PC-9 (cell line): ENCODE results near the gene RUSC1. TPM values are rescaled to one million over a fixed set of nuclear protein-coding genes. Genes with fewer than 3 reads are reported as not detected.

Experiments used
- BruUV-seq: library from RNA; stranded (reverse); fragments of 400-500 nt; replicated peaks from 2 replicates; lab custom pipeline; 2021; lab: Mats Ljungman, UMichigan
- CTCF ChIA-PET: fragments of 300-600 bp; sonication (Branson Sonifier 250); formaldehyde crosslinking; loops from one replicate; lab custom pipeline; 2022; ENCODE audit warnings: antibody characterized with exemption; lab: Charles Lee
- POLR2A ChIA-PET: fragments of 300-600 bp; sonication (Branson Sonifier 250); formaldehyde crosslinking; loops from one replicate; lab custom pipeline; 2022; ENCODE audit warnings: antibody characterized with exemption; ENCODE audit not compliant: unreplicated experiment; lab: Charles Lee
- DNase-seq, 2 experiments: peaks; one replicate each; pipeline versions ENCODE4 v3.0.0 to v3.0.0-alpha.2; 2015 to 2022; ENCODE audit warnings: mixed read lengths in 1 of 2
- H2AFZ ChIP-seq: fragments of 200-600 bp; sonication (generic); 2 replicates; pipeline ENCODE4 v1.8.1; 2017; ENCODE audit warnings: antibody characterized with exemption
- H3F3A ChIP-seq: fragments of 200-600 bp; sonication (generic); 2 replicates; pipeline ENCODE4 v1.8.1; 2017; ENCODE audit warnings: antibody characterized with exemption, mild to moderate bottlenecking, low read depth; ENCODE audit not compliant: insufficient read depth
- H3K27ac ChIP-seq: fragments of 200-600 bp; sonication (generic); 2 replicates; pipeline ENCODE4 v1.6.1; 2016; ENCODE audit warnings: mixed run types
- H3K27me3 ChIP-seq: fragments of 200-600 bp; sonication (generic); 2 replicates; pipeline ENCODE4 v1.6.1; 2016; ENCODE audit warnings: low read depth, mixed run types; ENCODE audit not compliant: insufficient read depth
- H3K36me3 ChIP-seq: fragments of 200-600 bp; sonication (generic); 2 replicates; pipeline ENCODE4 v1.6.1; 2016; ENCODE audit warnings: low read depth, mixed run types
- H3K4me1 ChIP-seq: fragments of 200-600 bp; sonication (generic); replicated peaks from 2 replicates; pipeline ENCODE4 v1.6.1; 2016; ENCODE audit warnings: mixed run types; ENCODE audit not compliant: insufficient read depth
- H3K4me2 ChIP-seq: fragments of 200-600 bp; sonication (generic); 2 replicates; pipeline ENCODE4 v1.6.1; 2017; ENCODE audit warnings: mixed run types
- H3K4me3 ChIP-seq: fragments of 200-600 bp; sonication (generic); 2 replicates; pipeline ENCODE4 v1.6.1; 2016; ENCODE audit warnings: mixed run types
- H3K79me2 ChIP-seq: fragments of 200-600 bp; sonication (generic); 2 replicates; pipeline ENCODE4 v1.6.1; 2017; ENCODE audit warnings: low read depth, mixed run types
- H3K9me2 ChIP-seq: fragments of 200-600 bp; sonication (generic); 2 replicates; pipeline ENCODE4 v1.8.1; 2017; ENCODE audit warnings: mild to moderate bottlenecking; ENCODE audit not compliant: insufficient read depth
- H3K9me3 ChIP-seq: fragments of 200-600 bp; sonication (generic); 2 replicates; pipeline ENCODE4 v1.8.1; 2016; ENCODE audit warnings: low read depth; ENCODE audit not compliant: insufficient read depth
- H4K20me1 ChIP-seq: fragments of 200-600 bp; sonication (generic); 2 replicates; pipeline ENCODE4 v1.8.1; 2017; ENCODE audit not compliant: insufficient read depth
- CTCF ChIP-seq: fragments of 200-600 bp; sonication (generic); conservative IDR thresholded peaks from 2 replicates; pipeline ENCODE4 v1.6.1; 2017; ENCODE audit warnings: mixed run types, antibody characterized with exemption, mild to moderate bottlenecking, moderate library complexity
- EZH2 ChIP-seq: fragments of 200-600 bp; sonication (generic); IDR thresholded peaks from 2 replicates; pipeline ENCODE4 v1.8.0; 2017; ENCODE audit warnings: antibody characterized with exemption, low read depth
- intact Hi-C: fragments of 100-400 bp; cut with micrococcal nuclease; formaldehyde crosslinking; loops from one replicate; pipeline ENCODE4 v1.10.0; 2022; ENCODE audit not compliant: unreplicated experiment
- total RNA-seq: library from RNA; stranded (reverse); gene quantifications from 2 replicates; pipeline ENCODE4 v1.2.3, GENCODE V29; 2021

The RUSC1 gene
- total RNA-seq, 1 experiment from 2014 or later = 43.4 TPM

GRCh38 chr1:155322953-155323728, 2.4 kb downstream of the RUSC1 start:
- Histone ChIP-seq H3F3A (peaks cover 38% of the 10 kb centered on the region), H3K27ac (peak overlapping the region; percentile 49; the same call in 1 of the 2 replicates), H3K9me3 (no peaks in the 10 kb centered on the region), H3K9me2 (no peaks in the 10 kb centered on the region), H3K79me2 (0 out of 2 replicates have a peak, but pooled peaks cover 4% of the 10 kb centered on the region), H3K4me3 (peak overlapping the region; percentile 96), H3K4me1 (peaks cover 9% of the 10 kb centered on the region; the same call in 1 of the 2 replicates), H4K20me1 (no peaks in the 10 kb centered on the region; the same call in none of the 2 replicates), H3K27me3 (no peaks in the 10 kb centered on the region), H3K36me3 (no peaks in the 10 kb centered on the region), H2AFZ (peak overlapping the region; percentile 100), H3K4me2 (peak overlapping the region; percentile 98)
- BruUV-seq = no TSS peak
- peak; percentile 87 to 94 for DNase-seq
- CTCF ChIA-PET = interaction anchor here (1.0 kb wide), 1 partner anchor 72 kb away, joined by 12 read pairs; no protein-coding TSS in a partner anchor
- intact Hi-C loops = loop anchor here (1.0 to 5.0 kb wide), 7 partner anchors 15 to 351 kb away; partner anchors contain the start of genes CKS1B, FDPS, HCN3 and KRTCAP2
- TF ChIP-seq EZH2 = no peak
- TF ChIP-seq CTCF = peak; percentile 94
- POLR2A ChIA-PET = interaction anchor here (0.6 to 1.2 kb wide), 10 partner anchors 13 to 1333 kb away, joined by 3 to 24 read pairs (median 4); partner anchors contain the start of gene HCN3

GRCh38 chr1:155323729-155324036, 3.0 kb downstream of the RUSC1 start:
- H3K79me2 ChIP-seq = 0 out of 2 replicates have a peak, but pooled peaks cover 4% of the 10 kb centered on the region
- no peaks in the 10 kb centered on the region for H3K27me3 ChIP-seq
- peak overlapping the region; percentile 49 for H3K27ac ChIP-seq
- H3K9me2 ChIP-seq = no peaks in the 10 kb centered on the region
- peak overlapping the region; percentile 100 for H2AFZ ChIP-seq
- peaks cover under 1% of the 10 kb centered on the region; the same call in 1 of the 2 replicates for H3K36me3 ChIP-seq
- peak; percentile 79 to 90 for DNase-seq
- no peaks in the 10 kb centered on the region; the same call in none of the 2 replicates for H4K20me1 ChIP-seq
- intact Hi-C loops = loop anchor here (1.0 to 5.0 kb wide), 8 partner anchors 15 to 351 kb away; partner anchors contain the start of genes CKS1B, FDPS, HCN3 and KRTCAP2
- CTCF ChIA-PET = interaction anchor here (1.0 kb wide), 1 partner anchor 73 kb away, joined by 12 read pairs; no protein-coding TSS in a partner anchor
- peaks cover 9% of the 10 kb centered on the region; the same call in 1 of the 2 replicates for H3K4me1 ChIP-seq
- no peak for TF ChIP-seq CTCF
- no peak for TF ChIP-seq EZH2
- H3K4me3 ChIP-seq = peak overlapping the region; percentile 96
- no peaks in the 10 kb centered on the region for H3K9me3 ChIP-seq
- H3K4me2 ChIP-seq = peak overlapping the region; percentile 98
- peaks cover 36% of the 10 kb centered on the region for H3F3A ChIP-seq
- POLR2A ChIA-PET = interaction anchor here (0.5 to 1.2 kb wide), 12 partner anchors 14 to 1333 kb away, joined by 3 to 24 read pairs (median 3); partner anchors contain the start of gene HCN3
- no TSS peak for BruUV-seq

- Histone ChIP-seq H3F3A (peaks cover 31% of the 10 kb centered on the region), H3K36me3 (peaks cover 4% of the 10 kb centered on the region; the same call in 1 of the 2 replicates), H3K27ac (peak overlapping the region; percentile 49), H3K9me3 (no peaks in the 10 kb centered on the region), H3K9me2 (no peaks in the 10 kb centered on the region), H3K4me2 (peak overlapping the region; percentile 98), H2AFZ (peak overlapping the region; percentile 100), H3K79me2 (0 out of 2 replicates have a peak, but pooled peaks cover 4% of the 10 kb centered on the region), H3K4me1 (peaks cover 9% of the 10 kb centered on the region; the same call in 1 of the 2 replicates), H3K27me3 (no peaks in the 10 kb centered on the region), H4K20me1 (no peaks in the 10 kb centered on the region; the same call in none of the 2 replicates), H3K4me3 (peak overlapping the region; percentile 96)
- intact Hi-C loops = loop anchor here (2.0 to 5.0 kb wide), 4 partner anchors 62 to 352 kb away; partner anchors contain the start of genes CKS1B, SCAMP3 and SHC1
- no peak for TF ChIP-seq CTCF
- no peak for TF ChIP-seq EZH2
- peak; percentile 86 to 96 for DNase-seq
- ChIA-PET CTCF (interaction anchor here (1.0 kb wide), 1 partner anchor 73 kb away, joined by 12 read pairs; no protein-coding TSS in a partner anchor), POLR2A (interaction anchor here (0.5 to 1.2 kb wide), 11 partner anchors 14 to 1334 kb away, joined by 3 to 24 read pairs (median 3); partner anchors contain the start of gene HCN3)
- no TSS peak for BruUV-seq
Measured at GRCh38 chr1:155324037-155324716, 3.5 kb downstream of the RUSC1 start.
